Ovary (tissue), 3 donors: Measurements from ENCODE around the gene DAPK1.

Experiments
- CTCF ChIP-seq, 3 donors: fragments of 450-650 bp in 2 of 3; fragments of 200-600 bp in 1 of 3; IDR thresholded peaks; one replicate each; pipeline versions ENCODE4 v1.5.1 to v1.8.0; 2016 to 2022; ENCODE audit warnings: antibody characterized with exemption in 3 of 3, mild to moderate bottlenecking in 1 of 3
- POLR2A ChIP-seq: fragments of 450-650 bp; IDR thresholded peaks from one replicate; pipeline ENCODE4 v1.6.1; 2017; ENCODE audit warnings: antibody characterized with exemption, mild to moderate bottlenecking, moderate library complexity
- donor health status: DM: no; HTN: no; CAD: no.

GRCh38 chr9:87651431-87651830 is 153.8 kb downstream of the DAPK1 start:
- no peak for TF ChIP-seq CTCF (IDR thresholded peaks at IDR 0.05)
- no peak for TF ChIP-seq POLR2A
